Panc1 (cell line): Measurements from ENCODE around the gene TMEM156. TPM values are rescaled to one million over a fixed set of nuclear protein-coding genes. Genes with fewer than 3 reads are reported as not detected.

Experiments used
- ATAC-seq: fragments of 200-7000 bp; cut with Tn5 transposase; 2 replicates; pipeline ENCODE4 v1.9.1; 2020; ENCODE audit warnings: mild to moderate bottlenecking, moderate library complexity
- BruUV-seq: library from RNA; stranded (reverse); fragments of 400-500 nt; replicated peaks from 2 replicates; lab custom pipeline; 2021; lab: Mats Ljungman, UMichigan
- CTCF ChIA-PET: fragments of 300-600 bp; sonication (Branson Sonifier 250); formaldehyde crosslinking; loops from one replicate; lab custom pipeline; 2022; ENCODE audit warnings: antibody characterized with exemption; lab: Charles Lee
- POLR2A ChIA-PET: fragments of 300-600 bp; sonication (Branson Sonifier 250); formaldehyde crosslinking; loops from one replicate; lab custom pipeline; 2022; ENCODE audit warnings: antibody characterized with exemption; lab: Charles Lee
- DNase-seq: peaks from one replicate; pipeline ENCODE4 v3.0.0-alpha.2; 2010; ENCODE audit warnings: low read depth, low spot score
- H3K27ac ChIP-seq: 2 replicates; pipeline ENCODE4 v1.5.1; 2011; ENCODE audit warnings: mild to moderate bottlenecking, low read length, inconsistent platforms
- H3K27me3 ChIP-seq: fragments of 200-500 bp; sonication (Bioruptor generic); 2 replicates; pipeline ENCODE4 v1.6.0; 2014; ENCODE audit warnings: low read length, inconsistent platforms; ENCODE audit not compliant: control insufficient read depth, insufficient read depth
- H3K36me3 ChIP-seq: fragments of 200-500 bp; sonication (Bioruptor generic); 2 replicates; pipeline ENCODE4 v1.5.1; 2014; ENCODE audit warnings: inconsistent platforms, mild to moderate bottlenecking, low read length, moderate library complexity; ENCODE audit not compliant: control insufficient read depth, insufficient read depth
- H3K4me1 ChIP-seq: 2 replicates; pipeline ENCODE4 v1.5.1; 2011; ENCODE audit warnings: inconsistent platforms, mild to moderate bottlenecking, low read length, moderate library complexity; ENCODE audit not compliant: control insufficient read depth, insufficient read depth
- H3K4me3 ChIP-seq, 2 experiments: 2 replicates each; pipeline ENCODE4 v1.5.1; 2011 to 2012; ENCODE audit warnings: low read depth in 2 of 2, low read length in 2 of 2, mild to moderate bottlenecking in 2 of 2, inconsistent platforms in 1 of 2, moderate library complexity in 1 of 2
- H3K9me3 ChIP-seq: fragments of 200-500 bp; sonication (Bioruptor generic); 2 replicates; pipeline ENCODE4 v1.5.1; 2014; ENCODE audit warnings: low read depth, mild to moderate bottlenecking, inconsistent platforms, low read length, moderate library complexity; ENCODE audit not compliant: control insufficient read depth, insufficient read depth
- CTCF ChIP-seq: fragments of 450-650 bp; IDR thresholded peaks from 2 replicates; pipeline ENCODE4 v1.5.1; 2017; ENCODE audit warnings: mild to moderate bottlenecking
- POLR2AphosphoS5 ChIP-seq: IDR thresholded peaks from 2 replicates; pipeline ENCODE4 v1.6.1; 2012; ENCODE audit warnings: mild to moderate bottlenecking, low read depth, low read length, moderate library complexity
- REST ChIP-seq, 2 experiments: IDR thresholded peaks; 2 replicates each; pipeline ENCODE4 v1.6.1; 2011 to 2012; ENCODE audit warnings: low read depth in 2 of 2, control low read depth in 1 of 2, low read length in 1 of 2, mild to moderate bottlenecking in 1 of 2, moderate library complexity in 1 of 2; ENCODE audit not compliant: insufficient read depth in 1 of 2
- SIN3A ChIP-seq: IDR thresholded peaks from 2 replicates; pipeline ENCODE4 v1.6.1; 2012; ENCODE audit warnings: low read depth, mild to moderate bottlenecking, low read length, moderate library complexity, borderline replicate concordance; ENCODE audit not compliant: insufficient read depth
- TCF7L2 ChIP-seq: IDR thresholded peaks from 2 replicates; pipeline ENCODE4 v1.6.1; 2011; ENCODE audit warnings: mild to moderate bottlenecking, low read depth, low read length, inconsistent platforms
- in situ Hi-C: cut with HindIII; loops from 2 replicates; pipeline ENCODE4 v1.10.0; 2016; ENCODE audit warnings: low sequenced_read_pairs, low pct_unique_long_range_greater_than_20kb
- intact Hi-C: fragments of 100-400 bp; cut with micrococcal nuclease; formaldehyde crosslinking; loops from one replicate; pipeline ENCODE4 v1.10.0; 2022; ENCODE audit not compliant: unreplicated experiment
- total RNA-seq: library from RNA; stranded (reverse); gene quantifications from one replicate; pipeline ENCODE4 v1.2.1, GENCODE V29; 2021; ENCODE audit not compliant: unreplicated experiment

TMEM156 gene
- total RNA-seq, 1 experiment from 2014 or later, result 5.8 TPM

GRCh38 chr4:39062094-39062769, 30.0 kb upstream of the TMEM156 start, which contains the start of gene KLHL5:
TSS of gene KLHL5 (plus strand) at chr4:39062232. CDS start at chr4:39062653, 421 bp downstream.
- in situ Hi-C loops (no loop called here), intact Hi-C loops (no loop called here)
- no TSS peak for BruUV-seq
- H3K27me3 ChIP-seq, result no peaks in the 10 kb centered on the region
- DNase-seq, result no peak
- no peak within 1 kb of the TSS for H3K27ac ChIP-seq
- peaks cover 18% of the 10 kb centered on the region for H3K4me1 ChIP-seq
- ChIA-PET CTCF (no interaction called here), POLR2A (no interaction called here)
- TF ChIP-seq CTCF (no peak), TCF7L2 (no peak), SIN3A (no peak), POLR2AphosphoS5 (no peak), REST (IDR thresholded peaks at IDR 0.05; ENCODE audit: insufficient read depth in 1 of 2, low read depth in 2 of 2, low read length in 1 of 2) (no peak)
- H3K36me3 ChIP-seq, result no peaks in the 10 kb centered on the region; the same call in 1 of the 2 replicates
- no peak within 1 kb of the TSS; a peak in 1 of 4 replicates for H3K4me3 ChIP-seq
- no peaks in the 10 kb centered on the region for H3K9me3 ChIP-seq
- ATAC-seq, result peak; percentile 75

GRCh38 chr4:39061457-39061856, 29.2 kb upstream of the TMEM156 start:
- ChIA-PET POLR2A (no interaction called here), CTCF (interaction anchor here (0.9 kb wide), 1 partner anchor 341 kb away, joined by 3 read pairs; no protein-coding TSS in a partner anchor)
- intact Hi-C loops, result no loop called here
- DNase-seq (no peak), ATAC-seq (no peak)
- in situ Hi-C loops, result no loop called here
- TF ChIP-seq CTCF, result no peak
- TF ChIP-seq REST (IDR thresholded peaks at IDR 0.05; ENCODE audit: insufficient read depth in 1 of 2, low read depth in 2 of 2, low read length in 1 of 2), result no peak
- no peak for TF ChIP-seq POLR2AphosphoS5
- no peak for TF ChIP-seq SIN3A
- no peak for TF ChIP-seq TCF7L2
- H3K27ac ChIP-seq, result no peak overlapping the region
- no peaks in the 10 kb centered on the region for H3K9me3 ChIP-seq
- peaks cover 18% of the 10 kb centered on the region for H3K4me1 ChIP-seq
- H3K36me3 ChIP-seq, result no peaks in the 10 kb centered on the region; the same call in 1 of the 2 replicates
- no TSS peak for BruUV-seq
- no peaks in the 10 kb centered on the region for H3K27me3 ChIP-seq
- no peak overlapping the region for H3K4me3 ChIP-seq
